Measurements from ENCODE around the gene MAP2.
A peak's percentile ranks its signal among the peaks of the same experiment; 100 is the strongest.

Gene MAP2

GRCh38 chr2:209423562-209424198 is at the start of gene MAP2:
MAP2 (plus strand) TSS chr2:209424047; CDS start chr2:209653171, 229,124 bp downstream.
- H3K4me3 ChIP-seq (ENCODE audit: control insufficient read depth, low read depth, low read length), result peak within 1 kb of the TSS; percentile 43
- TF ChIP-seq CTCF (IDR thresholded peaks at IDR 0.05; ENCODE audit: control insufficient read depth, insufficient read depth, low read depth, low read length, missing control alignments), result peak; percentile 66
- peak; percentile 16 for DNase-seq (ENCODE audit: low read depth)

GRCh38 chr2:209376686-209377085 is 47.2 kb upstream of the MAP2 start:
- no peak for TF ChIP-seq CTCF (IDR thresholded peaks at IDR 0.05; ENCODE audit: control insufficient read depth, insufficient read depth, low read depth, low read length, missing control alignments)
- DNase-seq (ENCODE audit: low read depth), result no peak
- no peak overlapping the region for H3K4me3 ChIP-seq (ENCODE audit: control insufficient read depth, low read depth, low read length)

GRCh38 chr2:209380293-209380692 is 43.6 kb upstream of the MAP2 start:
- no peak for DNase-seq (ENCODE audit: low read depth)
- no peak overlapping the region for H3K4me3 ChIP-seq (ENCODE audit: control insufficient read depth, low read depth, low read length)
- no peak for TF ChIP-seq CTCF (IDR thresholded peaks at IDR 0.05; ENCODE audit: control insufficient read depth, insufficient read depth, low read depth, low read length, missing control alignments)

GRCh38 chr2:209381091-209381490 is 42.8 kb upstream of the MAP2 start:
- TF ChIP-seq CTCF (IDR thresholded peaks at IDR 0.05; ENCODE audit: control insufficient read depth, insufficient read depth, low read depth, low read length, missing control alignments), result no peak
- DNase-seq (ENCODE audit: low read depth), result no peak
- H3K4me3 ChIP-seq (ENCODE audit: control insufficient read depth, low read depth, low read length), result no peak overlapping the region

- no peak for DNase-seq (ENCODE audit: low read depth)
- H3K4me3 ChIP-seq (ENCODE audit: control insufficient read depth, low read depth, low read length), result no peak overlapping the region
- TF ChIP-seq CTCF (IDR thresholded peaks at IDR 0.05; ENCODE audit: control insufficient read depth, insufficient read depth, low read depth, low read length, missing control alignments), result no peak
Measured at GRCh38 chr2:209382775-209383174, 41.1 kb upstream of the MAP2 start.

DNA sequence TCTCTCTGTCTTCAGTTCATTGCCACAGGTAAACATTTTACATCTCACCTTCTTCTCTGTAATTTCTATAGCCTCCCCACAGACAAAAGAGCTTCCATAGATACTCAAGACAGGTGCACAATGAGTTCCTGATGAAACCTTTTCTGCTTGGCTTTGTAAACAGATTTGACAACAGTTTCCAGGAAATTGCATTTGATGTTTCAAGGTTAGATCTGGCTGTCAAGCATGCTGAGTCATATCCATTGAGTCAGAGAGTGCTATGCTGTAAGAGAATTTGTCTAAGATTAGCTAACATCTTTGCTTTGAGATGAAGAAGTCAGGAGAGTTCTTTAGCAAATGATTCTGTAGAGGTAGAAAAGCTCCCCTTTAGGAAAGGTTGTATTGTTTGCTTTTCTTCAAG is 40.6 kb upstream of the MAP2 start:
- no peak overlapping the region for H3K4me3 ChIP-seq (ENCODE audit: control insufficient read depth, low read depth, low read length)
- TF ChIP-seq CTCF (IDR thresholded peaks at IDR 0.05; ENCODE audit: control insufficient read depth, insufficient read depth, low read depth, low read length, missing control alignments), result no peak
- DNase-seq (ENCODE audit: low read depth), result no peak
